OCI-LY3 (cell line): ENCODE measurements around the gene CAMTA1.

Experiments
- EZH2phosphoT487 ChIP-seq: fragments of 200-600 bp; shearing (Covaris generic); IDR thresholded peaks from 2 replicates; pipeline ENCODE4 v1.6.1; 2018; ENCODE audit warnings: antibody characterized with exemption, mixed run types, low read depth
- TF ChIP-seq, protein P1 (sequence below): fragments of 200-600, 300-600 bp; sonication (generic); IDR thresholded peaks from 2 replicates; pipeline ENCODE4 v1.5.1; 2014; ENCODE audit warnings: antibody characterized with exemption, low read length, low read depth

- TF ChIP-seq, protein P1, sequence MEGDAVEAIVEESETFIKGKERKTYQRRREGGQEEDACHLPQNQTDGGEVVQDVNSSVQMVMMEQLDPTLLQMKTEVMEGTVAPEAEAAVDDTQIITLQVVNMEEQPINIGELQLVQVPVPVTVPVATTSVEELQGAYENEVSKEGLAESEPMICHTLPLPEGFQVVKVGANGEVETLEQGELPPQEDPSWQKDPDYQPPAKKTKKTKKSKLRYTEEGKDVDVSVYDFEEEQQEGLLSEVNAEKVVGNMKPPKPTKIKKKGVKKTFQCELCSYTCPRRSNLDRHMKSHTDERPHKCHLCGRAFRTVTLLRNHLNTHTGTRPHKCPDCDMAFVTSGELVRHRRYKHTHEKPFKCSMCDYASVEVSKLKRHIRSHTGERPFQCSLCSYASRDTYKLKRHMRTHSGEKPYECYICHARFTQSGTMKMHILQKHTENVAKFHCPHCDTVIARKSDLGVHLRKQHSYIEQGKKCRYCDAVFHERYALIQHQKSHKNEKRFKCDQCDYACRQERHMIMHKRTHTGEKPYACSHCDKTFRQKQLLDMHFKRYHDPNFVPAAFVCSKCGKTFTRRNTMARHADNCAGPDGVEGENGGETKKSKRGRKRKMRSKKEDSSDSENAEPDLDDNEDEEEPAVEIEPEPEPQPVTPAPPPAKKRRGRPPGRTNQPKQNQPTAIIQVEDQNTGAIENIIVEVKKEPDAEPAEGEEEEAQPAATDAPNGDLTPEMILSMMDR, result no peak
- TF ChIP-seq EZH2phosphoT487, result no peak
Observed at GRCh38 chr1:7298749-7299151, 513.5 kb downstream of the CAMTA1 start.
